CD4-positive, alpha-beta T cell treated with Interleukin-15 for 4 hours (primary cell): ENCODE measurements around the gene ADAMTSL1.
"Not testable (repeated sequence)": the region's sequence is repeated elsewhere in the genome, so short reads cannot be mapped to it uniquely, and the experiment has no call there.

Experiments used
- DNase-seq: peaks from one replicate; pipeline ENCODE4 v3.0.0-alpha.2; 2020; ENCODE audit warnings: low spot score

The ADAMTSL1 gene

DNA sequence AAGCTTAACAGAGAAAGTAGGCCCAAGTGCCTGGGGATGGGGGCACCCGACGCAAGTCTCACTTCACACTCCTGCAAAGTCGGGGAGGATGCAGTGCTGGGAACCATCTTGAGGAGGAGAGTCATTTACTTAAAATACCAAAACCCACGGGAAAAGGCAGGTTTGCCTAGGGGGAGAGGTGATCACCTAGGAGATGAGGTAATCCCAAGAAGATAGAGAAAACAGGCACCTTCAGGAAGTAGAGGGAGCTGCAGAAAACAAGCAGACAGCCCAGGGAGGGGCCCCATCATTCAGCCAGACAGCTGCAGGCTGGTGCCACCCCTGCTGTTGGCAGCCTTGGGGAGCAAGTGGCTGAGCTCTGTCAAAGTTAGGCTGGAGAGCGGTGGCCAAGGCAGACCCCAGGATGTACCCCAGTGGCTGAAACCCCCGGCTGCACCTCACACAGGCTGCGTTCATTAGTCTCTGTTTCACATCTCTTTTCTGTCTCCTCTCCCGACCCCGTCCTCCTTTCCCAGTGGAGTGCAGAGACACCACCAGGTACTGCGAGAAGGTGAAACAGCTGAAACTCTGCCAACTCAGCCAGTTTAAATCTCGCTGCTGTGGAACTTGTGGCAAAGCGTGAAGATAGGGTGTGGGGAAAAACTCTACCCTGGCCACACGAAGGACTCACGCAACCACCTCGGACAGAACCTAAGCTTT is 434.1 kb downstream of the ADAMTSL1 start:
- no peak for DNase-seq

DNA sequence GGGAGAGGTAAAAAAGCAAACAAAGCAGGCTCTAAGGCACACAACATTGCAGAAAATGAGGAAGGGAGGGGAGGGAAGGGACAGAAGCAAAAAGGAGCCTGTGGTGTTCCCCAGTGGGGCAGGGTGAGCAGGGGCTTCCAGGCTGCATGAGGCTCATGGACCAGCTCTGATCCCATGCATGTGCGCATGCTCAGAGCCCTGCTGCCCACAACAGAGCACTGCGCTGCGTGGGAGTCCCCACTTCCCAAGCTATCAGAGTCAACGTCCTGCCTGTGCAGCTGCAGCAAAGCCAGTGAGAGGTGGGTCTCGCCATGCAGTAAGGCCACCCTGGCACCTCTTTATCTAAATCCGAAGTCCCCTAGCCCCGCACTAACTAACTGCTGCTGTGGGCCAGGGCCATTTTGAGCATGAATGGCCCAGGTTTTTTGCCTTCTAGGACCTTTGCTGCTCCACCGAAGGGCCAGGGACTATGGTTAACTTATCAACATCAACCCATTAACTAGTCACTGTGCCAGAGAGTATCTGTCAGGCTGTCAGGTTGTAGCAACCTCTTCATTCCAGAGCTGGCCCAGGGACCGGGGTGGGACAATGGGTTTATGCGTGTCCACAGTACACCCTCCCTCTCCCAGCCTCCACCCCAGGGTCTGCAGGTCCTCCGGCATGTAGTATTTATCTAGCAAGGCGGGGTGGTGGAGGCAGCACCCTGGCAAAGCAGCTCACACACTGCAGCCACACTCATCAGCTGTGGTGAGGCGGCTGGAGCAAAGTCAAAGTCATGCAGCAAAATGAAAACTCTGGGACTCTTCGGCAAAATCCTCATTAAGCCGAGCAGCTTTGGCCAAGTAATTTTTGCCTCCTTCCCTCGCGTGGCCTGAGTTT is 435.4 kb downstream of the ADAMTSL1 start:
- DNase-seq, result no peak

DNA sequence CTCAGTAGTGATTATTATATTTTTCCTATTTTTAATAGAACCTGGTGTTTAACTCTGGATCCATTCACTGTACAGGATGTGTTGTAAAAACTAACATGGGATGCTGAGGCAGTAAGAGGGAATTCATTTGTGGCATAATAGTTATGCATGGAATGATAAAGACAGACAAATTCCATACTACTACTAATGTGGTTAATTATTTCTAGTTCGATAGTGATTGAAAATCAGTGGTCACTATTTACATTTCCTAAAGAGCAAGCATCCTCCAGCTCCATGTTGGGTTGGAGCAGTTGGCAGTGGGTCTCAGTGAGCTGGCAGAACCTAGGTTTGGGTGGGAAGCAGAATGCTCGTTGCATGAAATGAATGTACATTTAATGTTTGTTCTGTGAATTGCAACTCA is 436.5 kb downstream of the ADAMTSL1 start:
- DNase-seq, result no peak

- no peak for DNase-seq
These were observed 437.0 kb downstream of the ADAMTSL1 start for GRCh38 chr9:18910916-18911315.

DNA sequence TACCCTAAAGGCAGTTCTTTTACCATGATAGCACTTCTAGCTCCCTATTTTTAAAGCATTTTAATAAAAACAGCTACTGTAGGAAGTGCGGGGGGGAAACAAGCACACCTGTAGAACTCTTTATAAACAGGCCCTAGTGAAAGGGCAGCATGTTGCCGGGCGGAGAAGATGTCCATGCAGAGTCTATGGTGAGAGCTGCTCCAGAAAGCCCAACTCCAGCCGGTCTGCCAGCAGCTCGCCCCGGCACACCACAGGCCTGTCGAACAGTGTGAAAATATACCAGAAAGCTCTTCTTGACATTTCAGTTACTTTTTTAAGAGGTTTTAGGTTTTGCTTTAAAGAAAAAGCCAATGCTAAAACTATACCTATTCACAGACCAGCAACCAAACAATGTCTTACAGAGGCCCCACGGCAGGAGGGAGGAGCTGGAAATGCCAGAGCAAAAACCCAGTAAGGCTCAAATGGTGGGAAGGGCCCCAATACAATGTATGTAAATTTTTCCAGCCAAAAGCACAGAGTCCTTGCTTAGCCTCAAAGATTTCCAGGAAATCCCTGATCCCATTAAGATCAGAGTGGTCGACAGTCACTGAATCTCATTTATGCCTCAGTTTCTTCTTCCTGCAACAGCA is 437.9 kb downstream of the ADAMTSL1 start:
- no peak for DNase-seq

GRCh38 chr9:18920141-18921084 is 446.5 kb downstream of the ADAMTSL1 start:
- DNase-seq, result no peak

DNA sequence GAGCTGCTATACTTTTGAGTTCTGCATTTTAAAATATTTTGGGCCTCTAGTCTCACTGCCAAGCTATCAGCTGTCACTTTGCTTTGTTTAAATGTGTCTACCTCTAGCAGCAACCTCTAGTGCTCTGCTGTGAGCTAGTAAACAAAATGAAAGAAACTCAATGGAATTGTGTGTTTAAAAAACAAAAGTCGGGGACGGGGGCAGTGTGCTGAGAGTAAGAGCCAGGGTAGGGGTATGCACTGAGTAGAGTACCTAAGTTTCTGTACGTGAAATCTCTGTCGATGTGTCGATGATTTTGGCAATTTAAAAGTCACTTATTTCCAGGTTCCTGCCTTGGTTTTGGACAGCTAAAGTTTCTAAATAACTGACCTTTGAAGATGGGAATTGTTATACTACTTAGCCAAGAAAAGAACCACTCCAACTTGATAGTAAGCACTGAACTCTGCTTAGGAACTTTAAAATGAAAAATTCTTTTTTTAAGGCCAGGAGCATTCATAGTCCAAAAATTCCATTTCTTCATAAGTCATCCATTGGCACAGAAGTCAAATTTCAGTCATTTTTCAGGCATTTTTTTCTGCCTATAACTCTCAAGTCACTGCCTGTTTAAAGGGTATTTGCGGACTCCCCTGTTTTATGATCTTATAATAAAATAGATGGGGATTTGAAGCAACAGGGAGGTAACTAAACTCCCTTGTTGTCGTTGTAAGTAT is 447.6 kb downstream of the ADAMTSL1 start:
- no peak for DNase-seq

GRCh38 chr9:18922161-18922885 is 448.4 kb downstream of the ADAMTSL1 start:
- DNase-seq, result no peak

- DNase-seq, result no peak
These were observed 449.2 kb downstream of the ADAMTSL1 start for GRCh38 chr9:18923167-18923566.

GRCh38 chr9:18923671-18924430 is 449.9 kb downstream of the ADAMTSL1 start:
- DNase-seq, result no peak

- DNase-seq, result no peak
These were observed 451.9 kb downstream of the ADAMTSL1 start for GRCh38 chr9:18925880-18926279.

- DNase-seq, result no peak
These were observed 452.6 kb downstream of the ADAMTSL1 start for GRCh38 chr9:18926513-18926912.

DNA sequence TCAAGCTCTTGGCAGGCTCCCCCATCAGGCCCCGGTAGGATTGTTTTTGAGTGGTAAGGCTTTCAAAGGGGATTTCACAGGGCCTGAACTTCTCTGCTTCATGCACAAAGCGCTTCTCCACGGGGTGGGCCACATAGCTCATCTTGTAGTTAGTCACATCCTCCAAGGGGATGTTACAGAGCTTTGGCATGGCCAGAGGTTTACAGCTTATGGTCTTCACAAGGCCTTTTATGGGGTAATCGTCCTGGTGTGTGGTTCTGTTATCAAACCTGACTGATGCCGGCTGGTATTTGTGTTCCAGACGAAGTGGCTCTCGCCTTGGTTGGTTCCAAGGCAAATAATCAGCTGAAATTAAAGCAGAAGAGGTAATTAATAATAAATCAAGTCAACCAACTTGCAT is 454.8 kb downstream of the ADAMTSL1 start:
- no peak for DNase-seq

DNA sequence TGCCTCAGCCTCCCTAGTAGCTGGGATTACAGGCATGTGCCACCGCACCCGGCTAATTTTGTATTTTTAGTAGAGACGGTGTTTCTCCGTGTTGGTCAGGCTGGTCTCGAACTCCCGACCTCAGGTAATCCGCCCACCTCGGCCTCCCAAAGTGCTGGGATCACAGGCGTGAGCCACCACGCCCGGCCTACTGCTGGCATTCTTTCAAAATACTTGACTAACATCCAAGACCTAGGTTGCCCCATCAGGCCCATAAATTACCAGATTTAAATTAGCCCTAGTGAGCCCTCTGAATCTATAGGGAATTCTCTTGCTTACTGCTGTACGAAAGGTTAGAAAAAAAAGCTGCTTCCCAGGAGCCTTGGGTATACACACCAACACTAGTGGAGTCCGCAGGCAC is 456.7 kb downstream of the ADAMTSL1 start:
- not testable (repeated sequence) for DNase-seq

GRCh38 chr9:18935541-18935940 is 461.6 kb downstream of the ADAMTSL1 start:
- no peak for DNase-seq

- DNase-seq, result no peak
These were observed 462.3 kb downstream of the ADAMTSL1 start for GRCh38 chr9:18936094-18936871.

DNA sequence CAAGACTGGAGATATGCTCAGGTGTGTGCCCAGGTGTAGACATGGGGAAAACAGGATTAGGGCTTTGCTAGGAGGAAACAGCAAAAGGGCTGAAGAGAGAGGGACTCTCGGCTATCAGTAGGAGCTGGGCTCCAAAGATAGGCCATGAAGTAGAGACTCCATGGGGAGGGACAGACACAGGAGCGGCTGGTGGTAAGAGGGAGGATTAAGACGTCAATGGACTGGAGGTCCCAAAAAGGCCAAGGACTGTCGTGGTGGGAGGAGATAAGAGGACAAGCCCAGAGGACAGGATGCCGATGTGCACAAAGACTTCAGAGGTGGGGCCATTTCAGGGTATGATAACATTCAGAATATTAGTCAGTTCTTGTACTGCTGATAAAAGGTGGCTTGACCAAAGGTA is 466.0 kb downstream of the ADAMTSL1 start:
- DNase-seq, result no peak

- DNase-seq, result no peak
These were observed 467.2 kb downstream of the ADAMTSL1 start for GRCh38 chr9:18941060-18941740.
